Activated B cell treated with CpG ODN at 0.5 μM for 24 hours (primary cell): ENCODE results near the gene OR5H2. TPM values are rescaled to one million over a fixed set of nuclear protein-coding genes. Genes with fewer than 3 reads are reported as not detected.
"Not testable (repeated sequence)": the region's sequence is repeated elsewhere in the genome, so short reads cannot be mapped to it uniquely, and the experiment has no call there.

Source experiments
- ATAC-seq: fragments of 200-7000 bp; cut with Tn5 transposase; one replicate; pipeline ENCODE4 v1.10.0; 2021; ENCODE audit warnings: low read depth, mild to moderate bottlenecking, moderate library complexity
- CTCF ChIA-PET: fragments of 350-600 bp; sonication (Branson Sonifier 250); formaldehyde crosslinking; loops from one replicate; lab custom pipeline; 2021; ENCODE audit warnings: antibody characterized with exemption; lab: Charles Lee
- POLR2A ChIA-PET: fragments of 350-600 bp; sonication (Branson Sonifier 250); formaldehyde crosslinking; loops from one replicate; lab custom pipeline; 2021; ENCODE audit warnings: antibody characterized with exemption; lab: Charles Lee
- DNase-seq: peaks from one replicate; pipeline ENCODE4 v3.0.0; 2022
- H3K27ac Mint-ChIP-seq: one replicate; pipeline ENCODE4 v1.8.0; 2020; ENCODE audit warnings: mixed read lengths
- H3K27me3 Mint-ChIP-seq: one replicate; pipeline ENCODE4 v1.8.0; 2021; ENCODE audit warnings: mixed read lengths
- H3K36me3 Mint-ChIP-seq: one replicate; pipeline ENCODE4 v1.8.0; 2021; ENCODE audit warnings: low read depth, mixed read lengths
- H3K4me1 Mint-ChIP-seq: one replicate; pipeline ENCODE4 v1.8.0; 2021; ENCODE audit warnings: mixed read lengths
- H3K4me3 Mint-ChIP-seq: one replicate; pipeline ENCODE4 v1.8.0; 2020; ENCODE audit warnings: mild to moderate bottlenecking, mixed read lengths
- H3K9me3 Mint-ChIP-seq: one replicate; pipeline ENCODE4 v1.8.0; 2020; ENCODE audit warnings: mixed read lengths
- intact Hi-C: fragments of 100-400 bp; cut with micrococcal nuclease; formaldehyde crosslinking; loops from one replicate; pipeline ENCODE4 v1.15.1; 2024
- total RNA-seq: library from RNA; stranded (reverse); gene quantifications from 2 replicates; pipeline ENCODE4 v1.2.3, GENCODE V29; 2022
- TF ChIP-seq, protein P1 (sequence below): fragments of 200-600 bp; IDR thresholded peaks from one replicate; pipeline ENCODE4 v1.8.0; 2022; ENCODE audit warnings: antibody characterized with exemption, mild to moderate bottlenecking

OR5H2 gene
- total RNA-seq, 1 donor from 2014 or later: not detected

DNA sequence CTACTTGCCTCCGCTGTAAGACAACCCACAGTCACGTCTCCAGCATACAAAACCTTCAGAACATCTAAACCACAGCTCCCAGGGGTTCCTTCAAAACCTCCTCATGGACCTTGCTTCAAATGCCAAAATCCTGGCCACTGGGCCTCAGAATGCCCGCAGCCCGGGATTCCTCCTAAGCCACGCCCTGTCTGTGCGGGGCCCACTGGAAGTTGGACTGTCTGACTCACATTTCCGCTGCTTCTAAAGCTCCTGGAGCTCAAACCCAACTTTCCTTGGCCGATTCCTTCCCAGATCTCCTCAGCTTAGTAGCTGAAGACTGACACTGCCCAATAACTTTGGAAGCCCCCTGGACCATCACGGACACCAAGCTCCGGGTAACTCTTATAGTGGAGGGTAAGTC, 36.2 kb upstream of the OR5H2 start:
- TF ChIP-seq, protein P1, sequence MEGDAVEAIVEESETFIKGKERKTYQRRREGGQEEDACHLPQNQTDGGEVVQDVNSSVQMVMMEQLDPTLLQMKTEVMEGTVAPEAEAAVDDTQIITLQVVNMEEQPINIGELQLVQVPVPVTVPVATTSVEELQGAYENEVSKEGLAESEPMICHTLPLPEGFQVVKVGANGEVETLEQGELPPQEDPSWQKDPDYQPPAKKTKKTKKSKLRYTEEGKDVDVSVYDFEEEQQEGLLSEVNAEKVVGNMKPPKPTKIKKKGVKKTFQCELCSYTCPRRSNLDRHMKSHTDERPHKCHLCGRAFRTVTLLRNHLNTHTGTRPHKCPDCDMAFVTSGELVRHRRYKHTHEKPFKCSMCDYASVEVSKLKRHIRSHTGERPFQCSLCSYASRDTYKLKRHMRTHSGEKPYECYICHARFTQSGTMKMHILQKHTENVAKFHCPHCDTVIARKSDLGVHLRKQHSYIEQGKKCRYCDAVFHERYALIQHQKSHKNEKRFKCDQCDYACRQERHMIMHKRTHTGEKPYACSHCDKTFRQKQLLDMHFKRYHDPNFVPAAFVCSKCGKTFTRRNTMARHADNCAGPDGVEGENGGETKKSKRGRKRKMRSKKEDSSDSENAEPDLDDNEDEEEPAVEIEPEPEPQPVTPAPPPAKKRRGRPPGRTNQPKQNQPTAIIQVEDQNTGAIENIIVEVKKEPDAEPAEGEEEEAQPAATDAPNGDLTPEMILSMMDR: no peak
- CTCF ChIA-PET: no interaction called here
- Mint-ChIP-seq H3K4me1 (no peaks in the 10 kb centered on the region), H3K36me3 (no peaks in the 10 kb centered on the region), H3K9me3 (no peaks in the 10 kb centered on the region), H3K4me3 (no peak overlapping the region), H3K27ac (no peak overlapping the region), H3K27me3 (no peaks in the 10 kb centered on the region)
- ATAC-seq: no peak
- intact Hi-C loops: no loop called here
- DNase-seq: no peak
- POLR2A ChIA-PET: no interaction called here

DNA sequence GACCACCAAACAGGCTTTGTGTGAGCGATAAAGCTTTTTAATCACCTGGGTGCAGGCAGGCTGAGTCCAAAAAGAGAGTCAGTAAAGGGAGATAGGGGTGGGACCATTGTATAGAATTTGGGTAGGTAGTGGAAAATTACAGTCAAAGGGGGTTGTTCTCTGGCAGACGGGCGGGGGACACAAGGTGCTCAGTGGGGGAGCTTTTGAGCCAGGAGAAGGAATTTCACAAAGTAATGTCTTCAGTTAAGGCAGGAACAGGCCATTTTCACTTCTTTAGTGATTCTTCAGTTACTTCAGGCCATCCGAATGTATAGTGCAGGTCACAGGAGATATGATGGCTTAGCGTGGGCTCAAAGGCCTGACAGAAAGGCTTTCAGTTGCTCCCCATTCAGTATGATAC, 26.3 kb upstream of the OR5H2 start:
- H3K4me3 Mint-ChIP-seq, POLR2A ChIA-PET, H3K4me1 Mint-ChIP-seq: not testable (repeated sequence)

DNA sequence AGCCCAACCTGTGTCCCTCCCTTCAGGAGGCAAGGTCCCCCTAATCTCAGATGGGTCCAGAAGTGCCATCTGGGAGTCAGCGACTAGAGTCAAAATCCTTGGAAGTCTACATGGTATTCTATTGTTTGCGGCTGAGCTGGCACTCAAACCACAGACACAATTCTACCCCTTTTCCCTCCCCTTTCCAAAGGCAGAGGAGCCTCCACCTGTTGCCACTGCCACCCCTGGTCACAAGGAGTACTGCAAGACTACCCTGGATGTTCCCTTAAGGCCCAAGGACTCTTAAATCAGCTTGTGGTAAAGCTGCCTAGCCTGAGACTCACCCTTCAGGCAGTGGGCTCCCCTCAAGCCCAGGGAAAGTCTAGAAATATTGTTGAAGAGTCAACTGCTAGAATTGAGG, 22.6 kb upstream of the OR5H2 start:
- Mint-ChIP-seq H3K4me1 (no peaks in the 10 kb centered on the region), H3K27ac (no peak overlapping the region), H3K9me3 (no peaks in the 10 kb centered on the region), H3K4me3 (no peak overlapping the region), H3K27me3 (no peaks in the 10 kb centered on the region), H3K36me3 (no peaks in the 10 kb centered on the region)
- TF ChIP-seq, protein P1: no peak
- ATAC-seq: no peak
- intact Hi-C loops: no loop called here
- no peak for DNase-seq
- ChIA-PET POLR2A (no interaction called here), CTCF (no interaction called here)

More for the DNA sequence above, 26.3 kb upstream of the OR5H2 start:
- H3K27me3 Mint-ChIP-seq, DNase-seq, H3K36me3 Mint-ChIP-seq, H3K27ac Mint-ChIP-seq, ATAC-seq, CTCF ChIA-PET, H3K9me3 Mint-ChIP-seq, intact Hi-C loops: not testable (repeated sequence)

DNA sequence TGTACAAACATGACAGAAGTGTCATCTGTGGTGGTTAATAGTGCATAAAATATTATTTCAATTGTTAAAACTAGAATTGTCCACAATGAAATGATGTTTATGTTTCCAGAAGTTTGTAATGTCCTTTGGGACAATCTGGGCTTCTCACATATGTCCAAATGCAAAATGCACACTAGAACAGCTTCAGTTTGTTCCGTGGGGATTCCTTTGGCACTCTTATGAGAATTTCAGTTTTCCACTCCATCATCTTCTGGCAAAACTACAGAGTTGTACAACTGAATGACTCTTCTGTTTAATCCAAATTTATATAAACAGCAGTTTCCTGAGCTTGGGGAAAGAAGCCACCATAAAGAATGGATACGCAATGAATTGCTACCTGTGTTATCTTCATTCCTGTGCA, 20.3 kb upstream of the OR5H2 start:
- Mint-ChIP-seq H3K4me3 (no peak overlapping the region), H3K4me1 (no peaks in the 10 kb centered on the region), H3K9me3 (no peaks in the 10 kb centered on the region), H3K36me3 (no peaks in the 10 kb centered on the region), H3K27ac (no peak overlapping the region), H3K27me3 (no peaks in the 10 kb centered on the region)
- ChIA-PET POLR2A (no interaction called here), CTCF (no interaction called here)
- DNase-seq (no peak), ATAC-seq (no peak)
- TF ChIP-seq, protein P1: no peak
- intact Hi-C loops: no loop called here

DNA sequence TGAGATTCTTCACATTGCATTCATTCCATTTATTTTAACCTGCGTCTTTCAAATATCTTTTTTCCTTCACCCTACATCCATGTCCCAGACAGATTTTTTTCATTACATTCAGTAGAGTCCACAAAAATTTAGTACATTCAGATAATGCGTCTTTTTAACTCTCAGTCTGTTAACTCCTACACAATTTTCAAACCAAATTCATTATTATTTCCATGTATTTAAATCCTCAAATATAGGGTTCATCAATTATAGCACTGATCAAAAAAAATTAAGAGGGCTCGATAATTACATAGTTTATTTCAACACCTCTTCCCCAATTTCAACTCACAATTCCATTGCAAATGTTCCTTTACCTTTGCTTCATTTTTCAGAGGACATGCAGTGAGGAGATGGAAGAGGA, 18.4 kb upstream of the OR5H2 start, which contains the start of gene OR5H6:
Gene OR5H6, plus strand, starts transcription at position 301 of the 400 bp plus-strand sequence. Its CDS starts 89 bp downstream, at position 390.
- no peaks in the 10 kb centered on the region for H3K27me3 Mint-ChIP-seq
- CTCF ChIA-PET: no interaction called here
- POLR2A ChIA-PET: no interaction called here
- no peaks in the 10 kb centered on the region for H3K36me3 Mint-ChIP-seq
- H3K27ac Mint-ChIP-seq: no peak within 1 kb of the TSS
- no peak for ATAC-seq
- no peak within 1 kb of the TSS for H3K4me3 Mint-ChIP-seq
- DNase-seq: no peak
- peaks cover 2% of the 10 kb centered on the region for H3K9me3 Mint-ChIP-seq
- TF ChIP-seq, protein P1: no peak
- H3K4me1 Mint-ChIP-seq: no peaks in the 10 kb centered on the region
- intact Hi-C loops: no loop called here

DNA sequence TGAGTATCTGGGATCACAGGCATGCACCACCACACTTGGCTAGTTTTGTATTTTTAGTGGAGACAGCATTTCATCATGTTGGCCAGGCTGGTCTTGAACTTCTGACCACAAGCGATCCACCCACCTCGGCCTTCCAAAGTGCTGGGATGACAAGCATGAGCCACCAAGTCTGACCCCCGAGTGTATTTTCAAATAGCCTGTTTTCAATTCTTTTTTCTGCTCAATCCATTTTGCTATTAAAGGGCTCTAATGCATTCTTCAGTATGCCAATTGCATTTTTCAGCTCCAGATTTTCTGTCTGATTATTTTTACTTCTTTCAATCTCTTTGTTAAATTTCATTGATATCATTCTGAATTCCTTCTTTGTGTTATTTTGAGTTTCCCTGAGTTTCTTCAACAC, 12.5 kb upstream of the OR5H2 start:
- H3K27ac Mint-ChIP-seq: no peak overlapping the region
- no peak for ATAC-seq
- TF ChIP-seq, protein P1: no peak
- DNase-seq: no peak
- POLR2A ChIA-PET: no interaction called here
- CTCF ChIA-PET: no interaction called here
- H3K27me3 Mint-ChIP-seq: no peaks in the 10 kb centered on the region
- intact Hi-C loops: no loop called here
- H3K4me1 Mint-ChIP-seq: no peaks in the 10 kb centered on the region
- no peak overlapping the region for H3K4me3 Mint-ChIP-seq
- peaks cover 17% of the 10 kb centered on the region for H3K9me3 Mint-ChIP-seq
- H3K36me3 Mint-ChIP-seq: no peaks in the 10 kb centered on the region
